ENCODE results near the gene RBX1.

Gene RBX1

GRCh38 chr22:41003066-41003465, 51.9 kb downstream of the RBX1 start:
- DNase-seq (ENCODE audit: low spot score) = no peak

GRCh38 chr22:41003976-41004375, 52.8 kb downstream of the RBX1 start:
- TF ChIP-seq CTCF (IDR thresholded peaks at IDR 0.05; ENCODE audit: extremely low read depth, missing control alignments) = no peak
- no peak for DNase-seq (ENCODE audit: low spot score)

More at GRCh38 chr22:41003066-41003465, 51.9 kb downstream of the RBX1 start:
- no peak for TF ChIP-seq CTCF (IDR thresholded peaks at IDR 0.05; ENCODE audit: extremely low read depth, missing control alignments)

GRCh38 chr22:41009222-41009948, 58.2 kb downstream of the RBX1 start:
- no peak for TF ChIP-seq CTCF (IDR thresholded peaks at IDR 0.05; ENCODE audit: extremely low read depth, missing control alignments)
- no peak for DNase-seq (ENCODE audit: low spot score)

- no peak for DNase-seq (ENCODE audit: low spot score)
Observed at GRCh38 chr22:41015003-41015402, 63.8 kb downstream of the RBX1 start.

GRCh38 chr22:41021061-41021612, 70.0 kb downstream of the RBX1 start:
- no peak for TF ChIP-seq CTCF (IDR thresholded peaks at IDR 0.05; ENCODE audit: extremely low read depth, missing control alignments)
- DNase-seq (ENCODE audit: low spot score) = no peak

More at GRCh38 chr22:41015003-41015402, 63.8 kb downstream of the RBX1 start:
- TF ChIP-seq CTCF (IDR thresholded peaks at IDR 0.05; ENCODE audit: extremely low read depth, missing control alignments) = no peak

- peak; percentile 89 for DNase-seq (ENCODE audit: low spot score)
- no peak for TF ChIP-seq CTCF (IDR thresholded peaks at IDR 0.05; ENCODE audit: extremely low read depth, missing control alignments)
Observed at GRCh38 chr22:41021613-41022454, 70.7 kb downstream of the RBX1 start.

Measured in GM20000 (cell line).